Fibroblast of lung (primary cell): ENCODE results near the gene OR5AC2. TPM values are rescaled to one million over a fixed set of nuclear protein-coding genes. Genes with fewer than 3 reads are reported as not detected.

Experiments
- DNase-seq, 2 donors: peaks; one replicate each; pipeline versions ENCODE4 v3.0.0 to v3.0.0-alpha.2; 2010; ENCODE audit warnings: low read depth in 2 of 2
- H2AFZ ChIP-seq: 2 replicates; pipeline ENCODE4 v1.5.1; 2012; ENCODE audit warnings: low read length, control low read depth, inconsistent platforms
- H3K27ac ChIP-seq: 2 replicates; pipeline ENCODE4 v1.5.1; 2011; ENCODE audit warnings: low read length, control low read depth; ENCODE audit not compliant: insufficient read depth
- H3K27me3 ChIP-seq: 2 replicates; pipeline ENCODE4 v1.5.1; 2011; ENCODE audit warnings: mild to moderate bottlenecking, low read length; ENCODE audit not compliant: control insufficient read depth, insufficient read depth
- H3K36me3 ChIP-seq: 2 replicates; pipeline ENCODE4 v1.5.1; 2011; ENCODE audit warnings: low read length; ENCODE audit not compliant: control insufficient read depth, insufficient read depth
- H3K4me1 ChIP-seq: 2 replicates; pipeline ENCODE4 v1.5.1; 2011; ENCODE audit warnings: low read length; ENCODE audit not compliant: control insufficient read depth, insufficient read depth; ENCODE audit errors: extremely low read depth
- H3K4me2 ChIP-seq: 2 replicates; pipeline ENCODE4 v1.5.1; 2011; ENCODE audit warnings: low read length, control low read depth; ENCODE audit not compliant: insufficient read depth; ENCODE audit errors: extremely low read depth
- H3K4me3 ChIP-seq, 4 experiments: fragments of 200-600 bp in 1 of 4; sonication (generic) in 1 of 4; replicated peaks in 1 of 4; 2 replicates each; pipeline ENCODE4 v1.5.1; 2011 to 2016; ENCODE audit warnings: low read length in 4 of 4, low read depth in 3 of 4, mild to moderate bottlenecking in 3 of 4, control low read depth in 2 of 4, inconsistent platforms in 1 of 4, mixed read lengths in 1 of 4; ENCODE audit not compliant: insufficient read depth in 1 of 4; ENCODE audit errors: control extremely low read depth in 1 of 4
- H3K79me2 ChIP-seq: 2 replicates; pipeline ENCODE4 v1.5.1; 2012; ENCODE audit warnings: mild to moderate bottlenecking, low read length, inconsistent platforms; ENCODE audit not compliant: control insufficient read depth, insufficient read depth
- H3K9ac ChIP-seq: 2 replicates; pipeline ENCODE4 v1.5.1; 2011; ENCODE audit warnings: mild to moderate bottlenecking, low read length, control low read depth; ENCODE audit not compliant: insufficient read depth
- H3K9me3 ChIP-seq: 2 replicates; pipeline ENCODE4 v1.5.1; 2012; ENCODE audit warnings: low read depth, low read length; ENCODE audit not compliant: control insufficient read depth, insufficient read depth
- H4K20me1 ChIP-seq: 2 replicates; pipeline ENCODE4 v1.5.1; 2011; ENCODE audit warnings: low read length; ENCODE audit not compliant: control insufficient read depth, insufficient read depth; ENCODE audit errors: extremely low read depth
- EZH2 ChIP-seq: IDR thresholded peaks from 2 replicates; pipeline ENCODE4 v1.5.1; 2012; ENCODE audit warnings: low read length, control low read depth, mild to moderate bottlenecking; ENCODE audit errors: missing control alignments
- polyA plus RNA-seq, 2 donors: library from polyadenylated mRNA; depleted of rRNA in 1 of 2; stranded (reverse) in 1 of 2; unstranded in 1 of 2; fragments of >200 nt; gene quantifications; 2 replicates each; pipeline ENCODE4 v1.2.1, GENCODE V29; 2011 to 2012; ENCODE audit warnings: missing spikeins in 1 of 2
- total RNA-seq: library from RNA; depleted of rRNA; stranded (reverse); fragments of >200 nt; gene quantifications from 2 replicates; pipeline ENCODE4 v1.2.1, GENCODE V29; 2014
- TF ChIP-seq, protein P1 (sequence below), 2 donors: IDR thresholded peaks in 1 of 2; conservative IDR thresholded peaks in 1 of 2; 1 replicate in 1 of 2; 2 replicates in 1 of 2; pipeline ENCODE4 v1.5.1; 2011 to 2012; ENCODE audit warnings: low read length in 2 of 2, control low read depth in 1 of 2, inconsistent platforms in 1 of 2, low read depth in 1 of 2, mild to moderate bottlenecking in 1 of 2

The OR5AC2 gene
- total and polyA plus RNA-seq, 2 donors (not counting 1 experiment from before 2014, with no cell fraction given): not detected

GRCh38 chr3:98073486-98073885 is 13.5 kb upstream of the OR5AC2 start:
- Histone ChIP-seq H3K4me3 (no peak overlapping the region), H3K27me3 (no peaks in the 10 kb centered on the region), H2AFZ (no peak overlapping the region), H3K9me3 (no peaks in the 10 kb centered on the region), H3K9ac (no peak overlapping the region), H3K4me2 (no peak overlapping the region), H4K20me1 (no peaks in the 10 kb centered on the region), H3K79me2 (no peaks in the 10 kb centered on the region), H3K36me3 (no peaks in the 10 kb centered on the region), H3K27ac (no peak overlapping the region), H3K4me1 (no peaks in the 10 kb centered on the region)
- no peak for DNase-seq
- no peak for TF ChIP-seq EZH2
- TF ChIP-seq, protein P1, sequence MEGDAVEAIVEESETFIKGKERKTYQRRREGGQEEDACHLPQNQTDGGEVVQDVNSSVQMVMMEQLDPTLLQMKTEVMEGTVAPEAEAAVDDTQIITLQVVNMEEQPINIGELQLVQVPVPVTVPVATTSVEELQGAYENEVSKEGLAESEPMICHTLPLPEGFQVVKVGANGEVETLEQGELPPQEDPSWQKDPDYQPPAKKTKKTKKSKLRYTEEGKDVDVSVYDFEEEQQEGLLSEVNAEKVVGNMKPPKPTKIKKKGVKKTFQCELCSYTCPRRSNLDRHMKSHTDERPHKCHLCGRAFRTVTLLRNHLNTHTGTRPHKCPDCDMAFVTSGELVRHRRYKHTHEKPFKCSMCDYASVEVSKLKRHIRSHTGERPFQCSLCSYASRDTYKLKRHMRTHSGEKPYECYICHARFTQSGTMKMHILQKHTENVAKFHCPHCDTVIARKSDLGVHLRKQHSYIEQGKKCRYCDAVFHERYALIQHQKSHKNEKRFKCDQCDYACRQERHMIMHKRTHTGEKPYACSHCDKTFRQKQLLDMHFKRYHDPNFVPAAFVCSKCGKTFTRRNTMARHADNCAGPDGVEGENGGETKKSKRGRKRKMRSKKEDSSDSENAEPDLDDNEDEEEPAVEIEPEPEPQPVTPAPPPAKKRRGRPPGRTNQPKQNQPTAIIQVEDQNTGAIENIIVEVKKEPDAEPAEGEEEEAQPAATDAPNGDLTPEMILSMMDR (conservative IDR thresholded peaks at IDR 0.05 in 1 of 2, IDR thresholded peaks at IDR 0.05 in 1 of 2; ENCODE audit: low read depth in 1 of 2, low read length in 2 of 2): no peak

DNA sequence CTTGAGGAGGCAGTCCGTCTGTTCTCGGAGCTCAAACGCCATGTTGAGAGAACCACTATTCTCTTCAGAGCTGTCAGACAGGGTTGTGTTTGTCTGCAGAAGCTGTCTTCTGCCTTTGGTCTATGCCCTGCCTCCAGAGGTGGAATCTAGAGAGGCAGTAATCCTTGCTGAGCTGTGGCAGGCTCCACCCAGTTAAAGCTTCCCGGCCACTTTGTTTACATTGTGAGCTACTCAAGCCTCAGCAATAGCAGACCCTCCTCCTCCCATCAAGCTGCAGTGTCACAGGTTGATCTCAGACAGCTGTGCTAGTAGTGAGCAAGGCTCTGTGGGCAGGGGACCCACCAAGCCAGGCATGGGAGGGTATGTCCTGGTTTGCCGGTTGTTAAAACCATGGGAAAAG is 8.9 kb downstream of the OR5AC2 start:
- TF ChIP-seq EZH2: no peak
- TF ChIP-seq, protein P1 (conservative IDR thresholded peaks at IDR 0.05 in 1 of 2, IDR thresholded peaks at IDR 0.05 in 1 of 2; ENCODE audit: low read depth in 1 of 2, low read length in 2 of 2): no peak
- Histone ChIP-seq H4K20me1 (no peaks in the 10 kb centered on the region), H3K36me3 (no peaks in the 10 kb centered on the region), H3K4me2 (no peak overlapping the region), H3K4me3 (no peak overlapping the region), H3K79me2 (no peaks in the 10 kb centered on the region), H3K9ac (no peak overlapping the region), H3K4me1 (no peaks in the 10 kb centered on the region), H3K9me3 (no peaks in the 10 kb centered on the region), H3K27me3 (no peaks in the 10 kb centered on the region), H2AFZ (no peak overlapping the region), H3K27ac (no peak overlapping the region)
- no peak for DNase-seq

GRCh38 chr3:98099848-98100247 is 12.9 kb downstream of the OR5AC2 start:
- no peak for TF ChIP-seq EZH2
- TF ChIP-seq, protein P1 (conservative IDR thresholded peaks at IDR 0.05 in 1 of 2, IDR thresholded peaks at IDR 0.05 in 1 of 2; ENCODE audit: low read depth in 1 of 2, low read length in 2 of 2): no peak
- Histone ChIP-seq H4K20me1 (no peaks in the 10 kb centered on the region), H3K27ac (no peak overlapping the region), H3K9ac (no peak overlapping the region), H3K27me3 (no peaks in the 10 kb centered on the region), H2AFZ (no peak overlapping the region), H3K36me3 (no peaks in the 10 kb centered on the region), H3K9me3 (no peaks in the 10 kb centered on the region), H3K4me2 (no peak overlapping the region), H3K4me1 (no peaks in the 10 kb centered on the region), H3K79me2 (no peaks in the 10 kb centered on the region), H3K4me3 (no peak overlapping the region)
- no peak for DNase-seq
